ENCODE measurements around the gene PKNOX2.

Gene PKNOX2

DNA sequence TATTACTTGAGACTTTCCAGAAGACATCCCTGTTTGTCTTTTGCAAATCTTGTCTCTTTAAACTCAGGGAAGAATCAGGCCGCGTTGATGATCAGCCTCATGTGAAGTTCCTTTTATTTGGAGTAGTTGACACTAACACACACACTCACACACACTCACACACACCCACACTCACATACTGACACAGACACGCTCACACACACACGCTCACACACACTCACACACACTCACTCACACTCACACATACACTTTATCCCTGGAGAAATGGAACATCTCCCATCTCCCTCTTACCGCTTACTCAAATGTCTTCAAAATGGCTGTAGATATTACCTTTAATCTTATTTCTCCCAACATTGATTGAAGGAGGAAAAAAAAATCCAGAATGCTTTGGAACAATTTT, 129.0 kb downstream of the PKNOX2 start:
- TF ChIP-seq, protein P1, sequence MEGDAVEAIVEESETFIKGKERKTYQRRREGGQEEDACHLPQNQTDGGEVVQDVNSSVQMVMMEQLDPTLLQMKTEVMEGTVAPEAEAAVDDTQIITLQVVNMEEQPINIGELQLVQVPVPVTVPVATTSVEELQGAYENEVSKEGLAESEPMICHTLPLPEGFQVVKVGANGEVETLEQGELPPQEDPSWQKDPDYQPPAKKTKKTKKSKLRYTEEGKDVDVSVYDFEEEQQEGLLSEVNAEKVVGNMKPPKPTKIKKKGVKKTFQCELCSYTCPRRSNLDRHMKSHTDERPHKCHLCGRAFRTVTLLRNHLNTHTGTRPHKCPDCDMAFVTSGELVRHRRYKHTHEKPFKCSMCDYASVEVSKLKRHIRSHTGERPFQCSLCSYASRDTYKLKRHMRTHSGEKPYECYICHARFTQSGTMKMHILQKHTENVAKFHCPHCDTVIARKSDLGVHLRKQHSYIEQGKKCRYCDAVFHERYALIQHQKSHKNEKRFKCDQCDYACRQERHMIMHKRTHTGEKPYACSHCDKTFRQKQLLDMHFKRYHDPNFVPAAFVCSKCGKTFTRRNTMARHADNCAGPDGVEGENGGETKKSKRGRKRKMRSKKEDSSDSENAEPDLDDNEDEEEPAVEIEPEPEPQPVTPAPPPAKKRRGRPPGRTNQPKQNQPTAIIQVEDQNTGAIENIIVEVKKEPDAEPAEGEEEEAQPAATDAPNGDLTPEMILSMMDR (conservative IDR thresholded peaks at IDR 0.05) = no peak
- no peak for TF ChIP-seq ZFX (IDR thresholded peaks at IDR 0.05)
- no peak overlapping the region for H3K27ac ChIP-seq

DNA sequence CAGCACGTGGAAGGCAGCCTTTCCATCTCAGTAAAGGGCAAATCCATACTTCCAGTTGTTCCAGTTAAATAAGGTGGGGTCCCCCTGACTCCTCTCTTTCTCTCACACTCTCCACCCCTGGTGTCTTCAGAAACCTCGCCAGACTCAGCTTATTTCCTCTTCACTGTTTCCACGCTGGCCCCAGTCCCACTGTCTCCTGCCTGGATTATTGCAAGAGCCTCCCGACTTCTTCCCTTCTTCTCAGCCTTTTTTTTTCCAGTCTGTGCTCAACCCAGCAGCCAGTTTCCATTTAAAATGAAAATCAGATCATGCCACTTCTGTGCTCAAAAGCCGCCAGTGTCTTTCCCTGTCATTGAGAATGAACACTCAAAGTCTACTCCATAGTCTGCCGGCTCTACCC, 131.4 kb downstream of the PKNOX2 start:
- no peak overlapping the region for H3K27ac ChIP-seq
- no peak for TF ChIP-seq ZFX (IDR thresholded peaks at IDR 0.05)
- TF ChIP-seq, protein P1 (conservative IDR thresholded peaks at IDR 0.05) = no peak

DNA sequence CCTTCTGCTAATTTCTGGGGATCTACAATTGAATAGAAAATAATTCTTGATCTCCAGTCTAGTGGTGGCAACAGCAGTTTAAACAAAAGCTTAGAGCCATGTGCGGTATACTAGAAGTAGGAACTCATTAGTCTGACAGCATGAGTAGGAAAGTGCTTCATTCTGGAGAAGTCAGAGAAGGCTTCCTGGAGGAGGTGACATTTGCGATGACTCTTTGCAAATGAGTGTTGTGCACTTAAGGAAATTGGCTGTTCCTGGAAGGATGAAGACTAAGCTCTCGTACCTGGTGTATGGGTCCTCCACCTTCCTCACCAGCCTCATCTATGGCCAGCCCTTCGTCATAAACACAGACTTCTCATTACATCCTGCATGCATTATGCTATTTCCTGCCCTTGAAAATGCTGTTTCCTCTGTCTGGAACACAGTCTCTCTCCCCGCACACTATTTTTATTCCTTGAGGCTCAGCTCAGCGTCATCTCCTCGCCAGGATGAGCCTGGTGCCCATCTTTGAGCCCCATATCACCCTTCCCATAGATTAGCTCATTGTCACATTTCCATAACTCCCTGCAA, 132.9 kb downstream of the PKNOX2 start:
- TF ChIP-seq ZFX (IDR thresholded peaks at IDR 0.05) = no peak
- TF ChIP-seq, protein P1 (conservative IDR thresholded peaks at IDR 0.05) = no peak
- H3K27ac ChIP-seq = no peak overlapping the region

DNA sequence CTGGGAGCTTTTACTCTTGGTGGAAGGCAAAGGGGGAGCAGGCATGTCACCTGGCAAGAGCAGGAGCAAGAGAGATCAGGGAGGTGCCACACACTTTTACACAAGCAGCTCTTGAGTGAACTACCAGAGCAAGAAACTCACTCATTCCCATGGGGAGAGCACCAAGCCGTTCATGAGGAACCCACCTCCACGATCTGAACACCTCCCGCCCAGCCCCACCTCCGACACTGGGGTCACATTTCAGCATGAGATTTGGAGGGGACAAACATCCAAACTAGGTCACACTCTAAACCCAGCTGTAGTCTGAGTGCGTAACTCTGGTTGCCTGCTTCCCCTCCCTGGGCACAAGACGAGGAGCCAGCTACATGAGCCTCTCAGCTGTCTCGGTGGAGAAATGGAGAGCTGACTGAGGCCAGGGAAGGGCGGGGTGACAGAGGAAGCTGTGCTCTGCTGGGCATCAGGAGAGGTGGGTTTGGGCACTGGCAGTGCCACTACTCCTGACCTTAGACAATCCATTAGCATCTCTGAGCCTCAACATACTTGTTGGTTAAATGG, 134.6 kb downstream of the PKNOX2 start:
- no peak overlapping the region for H3K27ac ChIP-seq
- TF ChIP-seq ZFX (IDR thresholded peaks at IDR 0.05) = no peak
- TF ChIP-seq, protein P1 (conservative IDR thresholded peaks at IDR 0.05) = no peak

DNA sequence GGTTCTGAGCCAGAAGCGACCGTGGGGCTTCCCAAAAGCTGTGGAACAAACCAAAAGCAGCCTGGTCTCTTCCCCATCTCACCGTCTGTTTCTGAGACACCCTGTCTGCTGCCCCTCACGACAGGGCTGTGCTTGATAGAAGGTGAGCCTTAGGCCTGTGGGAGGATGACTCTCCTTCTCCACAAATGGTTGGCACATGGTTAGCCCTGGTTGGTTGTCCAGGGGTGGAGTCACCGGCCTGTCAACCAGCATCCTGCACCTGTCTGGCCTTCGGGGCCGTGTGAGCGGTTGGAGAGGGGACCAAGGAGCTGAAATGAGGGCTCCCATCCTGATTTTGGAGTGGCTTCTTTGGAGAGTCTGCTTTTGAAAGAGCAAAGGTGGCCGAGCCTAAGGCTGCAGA, 135.3 kb downstream of the PKNOX2 start:
- TF ChIP-seq, protein P1 (conservative IDR thresholded peaks at IDR 0.05) = no peak
- no peak for TF ChIP-seq ZFX (IDR thresholded peaks at IDR 0.05)
- no peak overlapping the region for H3K27ac ChIP-seq

DNA sequence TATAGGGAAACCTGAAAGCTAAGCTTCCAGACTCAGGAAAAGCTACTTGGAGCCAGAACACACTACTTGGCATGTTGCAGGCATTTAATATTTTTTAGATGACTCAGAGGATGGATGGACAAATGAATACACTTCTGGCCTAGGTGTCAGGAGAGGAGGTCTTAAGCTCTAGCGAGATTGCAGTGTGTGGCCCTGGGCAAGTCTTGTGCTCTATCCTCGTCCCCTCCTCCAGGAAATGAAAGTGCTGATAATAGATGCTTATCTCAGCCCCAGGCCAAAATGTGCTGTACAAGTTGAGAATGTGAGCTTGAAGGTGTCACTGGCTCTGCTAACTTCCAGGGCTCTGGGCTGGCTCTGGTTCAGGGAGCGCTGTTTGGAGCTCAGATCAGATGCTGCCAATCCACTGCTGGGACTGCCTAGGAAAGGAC, 136.3 kb downstream of the PKNOX2 start:
- peak overlapping the region; percentile 35; the same call in 1 of the 2 replicates for H3K27ac ChIP-seq

DNA sequence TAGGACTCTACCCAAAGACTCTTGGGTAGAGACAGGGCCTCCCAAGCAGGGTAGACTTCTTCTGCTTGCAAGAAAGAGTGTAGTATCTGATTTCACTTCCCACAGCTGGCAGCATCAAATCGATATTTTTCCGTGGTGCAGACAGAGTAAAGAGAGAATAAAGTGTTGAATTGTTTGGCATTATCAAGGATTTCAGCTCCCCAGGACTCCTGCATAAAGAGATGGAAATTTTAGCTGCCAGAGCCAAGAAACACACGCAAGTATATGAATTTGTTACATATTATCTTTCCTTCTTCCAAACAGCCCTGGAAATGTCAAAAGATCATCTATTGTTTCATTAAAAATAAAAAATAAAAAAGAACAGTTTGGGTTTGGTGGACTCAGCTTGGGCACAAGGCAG, 136.8 kb downstream of the PKNOX2 start:
- peak overlapping the region; percentile 35; the same call in 1 of the 2 replicates for H3K27ac ChIP-seq
- TF ChIP-seq, protein P1 (conservative IDR thresholded peaks at IDR 0.05) = no peak
- no peak for TF ChIP-seq ZFX (IDR thresholded peaks at IDR 0.05)

More for the DNA sequence above, 136.3 kb downstream of the PKNOX2 start:
- TF ChIP-seq, protein P1 (conservative IDR thresholded peaks at IDR 0.05) = no peak
- no peak for TF ChIP-seq ZFX (IDR thresholded peaks at IDR 0.05)

Data from C4-2B (cell line).